Kidney (tissue), 14 donors: ENCODE results near the gene FAU. TPM values are rescaled to one million over a fixed set of nuclear protein-coding genes. Genes with fewer than 3 reads are reported as not detected.

Experiments used
- DNase-seq, 5 donors: peaks; one replicate each; pipeline ENCODE4 v3.0.0-alpha.2; 2013 to 2020
- FAIRE-seq: peaks from 2 replicates; lab custom pipeline; 2012; peaks lifted over from hg19 to GRCh38; lab: Jason Lieb, UNC
- H3K27ac ChIP-seq, 2 donors: one replicate each; pipeline ENCODE4 v1.7.0; 2013; ENCODE audit warnings: low read depth in 2 of 2, low read length in 2 of 2, inconsistent platforms in 1 of 2
- H3K27me3 ChIP-seq: one replicate; pipeline ENCODE4 v1.7.1; 2013; ENCODE audit warnings: low read length, inconsistent platforms; ENCODE audit not compliant: control insufficient read depth, insufficient read depth
- H3K36me3 ChIP-seq, 3 donors: one replicate each; pipeline versions ENCODE4 v1.7.0 to v1.7.1; 2013; ENCODE audit warnings: low read length in 3 of 3, control low read depth in 1 of 3, inconsistent platforms in 1 of 3; ENCODE audit not compliant: insufficient read depth in 3 of 3, control insufficient read depth in 2 of 3
- H3K4me1 ChIP-seq, 3 donors: one replicate each; pipeline versions ENCODE4 v1.7.0 to v1.7.1; 2013; ENCODE audit warnings: low read length in 3 of 3, inconsistent platforms in 1 of 3, low read depth in 1 of 3; ENCODE audit not compliant: control insufficient read depth in 2 of 3, insufficient read depth in 2 of 3
- H3K4me3 ChIP-seq, 3 donors: one replicate each; pipeline versions ENCODE4 v1.7.0 to v1.8.1; 2013; ENCODE audit warnings: low read length in 3 of 3, control low read depth in 1 of 3, inconsistent platforms in 1 of 3
- H3K9ac ChIP-seq, 3 donors: one replicate each; pipeline versions ENCODE4 v1.7.0 to v1.7.1; 2013; ENCODE audit warnings: low read length in 3 of 3, control low read depth in 1 of 3, inconsistent platforms in 1 of 3
- H3K9me3 ChIP-seq, 3 donors: one replicate each; pipeline versions ENCODE4 v1.7.0 to v1.7.1; 2013; ENCODE audit warnings: low read length in 3 of 3, control low read depth in 1 of 3, inconsistent platforms in 1 of 3; ENCODE audit not compliant: control insufficient read depth in 2 of 3, insufficient read depth in 1 of 3
- intact Hi-C: fragments of 100-400 bp; cut with DNase I; formaldehyde crosslinking; loops from one replicate; pipeline ENCODE4 v1.11.1; 2022
- polyA plus RNA-seq: library from polyadenylated mRNA; stranded (reverse); fragments of 350-450 nt; fragmentation: Illumina TruSeq; extraction: RNeasy Lipid Tissue Mini Kit (QIAGEN cat#74804); gene quantifications from one replicate; pipeline ENCODE4 v1.2.3, GENCODE V29; 2014; ENCODE audit warnings: low read depth, low replicate concordance; ENCODE audit not compliant: insufficient read depth
- total RNA-seq: library from RNA; stranded (reverse); fragmentation: NEBNext Ultra II Directional; extraction: Animal tissue kit (Norgen Biotek cat#: 25700); gene quantifications from one replicate; pipeline ENCODE4 v1.2.1, GENCODE V29; 2021
- TF ChIP-seq, protein P1 (sequence below): IDR thresholded peaks from 3 replicates; pipeline ENCODE4 v1.5.1; 2012; ENCODE audit warnings: mild to moderate bottlenecking, moderate library complexity, borderline replicate concordance; ENCODE audit not compliant: insufficient read depth; ENCODE audit errors: extremely low read depth
- donor health status: control.
- donor health status: control.
- donor health status: control.
- donor health status: control.
- donor health status: control.
- donor health status: DM: yes; HTN: yes; CAD: no.
- donor health status: Normal renal cell carcinoma (clear cell type).

FAU gene
- total and polyA plus RNA-seq, 2 donors from 2014 or later: 794 to 927 TPM

DNA sequence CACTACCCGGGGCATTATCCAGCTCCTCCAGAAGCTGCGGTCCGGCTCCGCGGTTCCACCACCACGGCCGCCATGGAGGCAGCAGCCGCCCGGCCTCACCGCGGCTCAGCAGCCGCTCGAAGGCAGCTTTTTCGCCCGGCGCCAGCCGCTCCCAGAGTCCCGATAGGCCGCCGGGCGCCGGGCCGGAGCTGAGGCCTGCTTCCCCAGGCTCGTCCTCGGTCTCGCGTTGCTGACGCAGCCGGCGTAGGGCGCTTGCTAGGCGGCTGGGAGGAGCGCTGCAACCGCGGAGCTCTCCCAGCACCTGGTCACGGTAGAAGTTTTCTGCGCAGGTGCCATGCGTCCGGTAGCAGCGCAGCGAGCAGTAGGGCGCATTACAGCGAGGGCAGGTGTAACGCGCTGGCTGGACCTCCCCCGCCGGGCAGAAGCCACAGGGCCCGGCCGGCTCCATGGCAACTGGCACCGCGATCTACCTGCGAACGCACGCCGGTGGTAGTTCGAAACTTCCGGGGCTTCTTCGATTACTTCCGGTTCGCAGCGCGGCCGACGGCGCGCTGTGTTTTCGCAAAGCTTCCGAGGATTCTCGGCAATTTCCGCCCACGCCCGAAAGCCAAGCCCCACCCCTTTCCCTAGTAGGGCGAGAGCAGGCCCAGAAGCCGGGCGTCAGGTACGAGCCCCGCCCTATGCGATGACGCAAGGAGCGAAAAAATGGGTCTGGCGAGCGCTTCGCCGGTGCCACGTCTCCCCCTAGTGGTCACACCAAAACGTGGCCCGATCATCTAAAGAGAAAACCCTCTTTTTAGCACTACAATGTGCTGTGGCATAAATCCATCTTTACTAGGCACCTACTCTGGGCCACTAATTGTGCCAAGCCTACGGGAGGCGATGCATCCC lies 4.5 kb downstream of the FAU start, which contains the start of gene ZNHIT2:
ZNHIT2 (minus strand) TSS at position 496 of the 891 bp plus-strand sequence; CDS start at position 448, 48 bp downstream.
- no peaks in the 10 kb centered on the region for H3K27me3 ChIP-seq
- peak within 1 kb of the TSS; percentile 6 to 85 (median 67) for H3K9ac ChIP-seq
- H3K9me3 ChIP-seq: no peaks in the 10 kb centered on the region
- H3K27ac ChIP-seq: peak within 1 kb of the TSS; percentile 74 to 76
- peak within 1 kb of the TSS; percentile 86 to 90 (median 87) for H3K4me3 ChIP-seq
- peak; percentile 100 for DNase-seq
- FAIRE-seq: peak; percentile 95
- TF ChIP-seq, protein P1, sequence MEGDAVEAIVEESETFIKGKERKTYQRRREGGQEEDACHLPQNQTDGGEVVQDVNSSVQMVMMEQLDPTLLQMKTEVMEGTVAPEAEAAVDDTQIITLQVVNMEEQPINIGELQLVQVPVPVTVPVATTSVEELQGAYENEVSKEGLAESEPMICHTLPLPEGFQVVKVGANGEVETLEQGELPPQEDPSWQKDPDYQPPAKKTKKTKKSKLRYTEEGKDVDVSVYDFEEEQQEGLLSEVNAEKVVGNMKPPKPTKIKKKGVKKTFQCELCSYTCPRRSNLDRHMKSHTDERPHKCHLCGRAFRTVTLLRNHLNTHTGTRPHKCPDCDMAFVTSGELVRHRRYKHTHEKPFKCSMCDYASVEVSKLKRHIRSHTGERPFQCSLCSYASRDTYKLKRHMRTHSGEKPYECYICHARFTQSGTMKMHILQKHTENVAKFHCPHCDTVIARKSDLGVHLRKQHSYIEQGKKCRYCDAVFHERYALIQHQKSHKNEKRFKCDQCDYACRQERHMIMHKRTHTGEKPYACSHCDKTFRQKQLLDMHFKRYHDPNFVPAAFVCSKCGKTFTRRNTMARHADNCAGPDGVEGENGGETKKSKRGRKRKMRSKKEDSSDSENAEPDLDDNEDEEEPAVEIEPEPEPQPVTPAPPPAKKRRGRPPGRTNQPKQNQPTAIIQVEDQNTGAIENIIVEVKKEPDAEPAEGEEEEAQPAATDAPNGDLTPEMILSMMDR: peak; percentile 96
- peaks cover 2 to 22% (median 12%) of the 10 kb centered on the region in 3 donors for H3K36me3 ChIP-seq
- intact Hi-C loops: no loop called here
- peaks cover 2 to 40% (median 14%) of the 10 kb centered on the region in 3 donors for H3K4me1 ChIP-seq

GRCh38 chr11:65116370-65117205 lies 5.3 kb downstream of the FAU start:
- H3K9me3 ChIP-seq: no peaks in the 10 kb centered on the region
- H3K9ac ChIP-seq: peak overlapping the region in 2 of 3 donors; percentile 6 to 85
- no peaks in the 10 kb centered on the region for H3K27me3 ChIP-seq
- H3K4me3 ChIP-seq: peak overlapping the region; percentile 86 to 90 (median 87)
- peaks cover 2 to 22% (median 12%) of the 10 kb centered on the region in 3 donors for H3K36me3 ChIP-seq
- H3K4me1 ChIP-seq: peaks cover 2 to 43% (median 14%) of the 10 kb centered on the region in 3 donors
- FAIRE-seq (no peak), DNase-seq (peak in 4 of 5 donors; percentile 15 to 88 (median 51))
- TF ChIP-seq, protein P1: no peak
- intact Hi-C loops: no loop called here
- peak overlapping the region; percentile 74 to 76 for H3K27ac ChIP-seq

- Histone ChIP-seq H3K36me3 (peaks cover 0 to 16% (median 9%) of the 10 kb centered on the region in 3 donors), H3K27ac (no peak overlapping the region), H3K4me3 (no peak overlapping the region), H3K27me3 (no peaks in the 10 kb centered on the region), H3K9ac (no peak overlapping the region), H3K9me3 (no peaks in the 10 kb centered on the region), H3K4me1 (peaks cover 0 to 41% (median 8%) of the 10 kb centered on the region in 3 donors)
- FAIRE-seq: no peak
- intact Hi-C loops: no loop called here
- DNase-seq: peak in 1 of 5 donors; percentile 72
- TF ChIP-seq, protein P1: no peak
Observed at GRCh38 chr11:65115361-65116082, 6.4 kb downstream of the FAU start.
